ENCODE results near the gene FYN.

Gene FYN

GRCh38 chr6:111769365-111770152 lies 103.7 kb downstream of the FYN start:
- no peak for DNase-seq (ENCODE audit: low read depth)

GRCh38 chr6:111768431-111768770 lies 104.9 kb downstream of the FYN start:
- DNase-seq (ENCODE audit: low read depth): no peak

- no peak for DNase-seq (ENCODE audit: low read depth)
These were observed 105.4 kb downstream of the FYN start for GRCh38 chr6:111767752-111768430.

GRCh38 chr6:111766201-111766857 lies 106.9 kb downstream of the FYN start:
- no peak for DNase-seq (ENCODE audit: low read depth)

- no peak for DNase-seq (ENCODE audit: low read depth)
These were observed 107.5 kb downstream of the FYN start for GRCh38 chr6:111765763-111766162.

GRCh38 chr6:111764238-111765175 lies 108.7 kb downstream of the FYN start:
- DNase-seq (ENCODE audit: low read depth): peak; percentile 39

GRCh38 chr6:111763381-111763780 lies 109.9 kb downstream of the FYN start:
- no peak for DNase-seq (ENCODE audit: low read depth)

- no peak for DNase-seq (ENCODE audit: low read depth)
These were observed 111.4 kb downstream of the FYN start for GRCh38 chr6:111761783-111762312.

- no peak for DNase-seq (ENCODE audit: low read depth)
These were observed 112.0 kb downstream of the FYN start for GRCh38 chr6:111761212-111761611.

- DNase-seq (ENCODE audit: low read depth): no peak
These were observed 113.1 kb downstream of the FYN start for GRCh38 chr6:111759836-111760785.

GRCh38 chr6:111759331-111759835 lies 113.9 kb downstream of the FYN start:
- DNase-seq (ENCODE audit: low read depth): no peak

- no peak for DNase-seq (ENCODE audit: low read depth)
These were observed 114.5 kb downstream of the FYN start for GRCh38 chr6:111758608-111759329.

- DNase-seq (ENCODE audit: low read depth): no peak
These were observed 115.9 kb downstream of the FYN start for GRCh38 chr6:111757342-111757741.

GRCh38 chr6:111754423-111754822 lies 118.8 kb downstream of the FYN start:
- no peak for DNase-seq (ENCODE audit: low read depth)

GRCh38 chr6:111753573-111753972 lies 119.7 kb downstream of the FYN start:
- DNase-seq (ENCODE audit: low read depth): no peak

GRCh38 chr6:111752476-111752875 lies 120.8 kb downstream of the FYN start:
- DNase-seq (ENCODE audit: low read depth): no peak

GRCh38 chr6:111750753-111751673 lies 122.2 kb downstream of the FYN start:
- no peak for DNase-seq (ENCODE audit: low read depth)

GRCh38 chr6:111750153-111750552 lies 123.1 kb downstream of the FYN start:
- DNase-seq (ENCODE audit: low read depth): no peak

GRCh38 chr6:111748231-111748647 lies 125.0 kb downstream of the FYN start:
- no peak for DNase-seq (ENCODE audit: low read depth)

All from stimulated activated CD8-positive, alpha-beta memory T cell treated with anti-CD3 and anti-CD28 coated beads, Interleukin-12 subunit alpha, Interleukin-12 subunit beta, amount 100 ng/mL, for 4 hours (primary cell).